ENCODE measurements around the gene C6orf136. TPM values are rescaled to one million over a fixed set of nuclear protein-coding genes. Genes with fewer than 3 reads are reported as not detected.
A peak's percentile ranks its signal among the peaks of the same experiment; 100 is the strongest.

C6orf136 gene
- total and polyA plus RNA-seq, 4 donors, result 2.0 to 12.0 (median 9.8) TPM

DNA sequence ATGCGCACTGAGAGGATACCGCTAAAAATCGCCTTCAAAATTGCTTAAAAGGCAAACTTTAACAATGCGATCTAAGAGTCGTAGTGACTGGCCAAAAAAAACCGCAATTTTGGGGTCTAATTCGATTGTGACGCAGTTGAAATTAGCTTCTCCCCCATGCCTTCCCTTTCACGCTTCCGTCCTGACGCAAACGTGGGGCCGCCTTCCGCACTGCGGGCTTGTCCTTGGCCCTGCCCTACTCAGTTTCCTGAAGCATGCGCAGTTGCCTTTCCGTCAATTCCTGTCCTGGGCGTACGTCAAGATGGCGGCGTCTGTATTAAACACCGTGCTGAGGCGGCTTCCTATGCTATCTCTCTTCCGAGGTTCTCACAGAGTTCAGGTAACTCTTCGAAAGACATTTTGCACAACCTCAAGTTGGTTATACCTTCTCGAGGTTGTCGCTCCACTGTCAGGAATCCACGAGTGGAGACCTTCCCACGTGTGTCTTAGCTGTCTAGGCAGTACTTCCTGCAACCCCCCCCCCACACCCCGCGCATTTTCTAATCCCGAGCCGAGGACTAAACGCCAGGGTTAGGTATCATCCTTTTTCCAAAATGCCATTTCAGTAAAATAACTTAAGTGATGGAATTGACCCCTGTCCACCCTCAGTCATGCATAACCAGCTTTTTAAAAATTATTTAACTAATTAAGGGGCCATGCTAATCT is 29.2 kb upstream of the C6orf136 start, which contains the start of gene MRPS18B:
Gene MRPS18B (plus strand): TSS at position 276 of the 705 bp plus-strand sequence. CDS start 26 bp downstream, at position 302.
- peak within 1 kb of the TSS; percentile 90 to 97 (median 96) for H3K4me3 ChIP-seq (ENCODE audit: low read depth in 1 of 3, low read length in 3 of 3)
- peaks cover 2 to 21% (median 14%) of the 10 kb centered on the region in 4 donors for H3K4me1 ChIP-seq (ENCODE audit: control insufficient read depth in 4 of 4, insufficient read depth in 4 of 4, low read length in 3 of 4)
- under 1% methylated on average over 34 of the region's 34 CpGs for WGBS
- H3K9me3 ChIP-seq (ENCODE audit: control insufficient read depth in 4 of 4, low read length in 3 of 4), result no peaks in the 10 kb centered on the region
- peak within 1 kb of the TSS; percentile 87 to 95 for H3K27ac ChIP-seq (ENCODE audit: low read depth in 1 of 2, low read length in 2 of 2)
- H3K27me3 ChIP-seq (ENCODE audit: control insufficient read depth in 4 of 4, insufficient read depth in 4 of 4, low read length in 3 of 4), result no peaks in the 10 kb centered on the region
- H3K36me3 ChIP-seq (ENCODE audit: control insufficient read depth in 4 of 4, insufficient read depth in 3 of 4, low read depth in 1 of 4, low read length in 3 of 4), result peaks cover 6 to 22% (median 18%) of the 10 kb centered on the region in 4 donors
- TF ChIP-seq FOXA2 (IDR thresholded peaks at IDR 0.05) (no peak), EGR1 (IDR thresholded peaks at IDR 0.05; ENCODE audit: low read depth in 2 of 2) (peak; percentile 66 to 90), ATF3 (IDR thresholded peaks at IDR 0.05) (peak; percentile 11), RAD21 (IDR thresholded peaks at IDR 0.05) (peak in 1 of 2 donors; percentile 9), RXRA (IDR thresholded peaks at IDR 0.05) (peak; percentile 55 to 62), HNF4A (conservative IDR thresholded peaks at IDR 0.05) (peak; percentile 7 to 37), TAF1 (conservative IDR thresholded peaks at IDR 0.05) (no peak), FOXA1 (IDR thresholded peaks at IDR 0.05) (no peak), SP1 (IDR thresholded peaks at IDR 0.05) (peak; percentile 68), JUND (IDR thresholded peaks at IDR 0.05) (peak in 1 of 2 donors; percentile 41), HNF4G (IDR thresholded peaks at IDR 0.05) (no peak), GABPA (IDR thresholded peaks at IDR 0.05 in 1 of 2, conservative IDR thresholded peaks at IDR 0.05 in 1 of 2) (peak; percentile 77 to 94), REST (IDR thresholded peaks at IDR 0.05) (peak; percentile 50), YY1 (IDR thresholded peaks at IDR 0.05) (peak; percentile 98), NR2F2 (IDR thresholded peaks at IDR 0.05) (no peak)
- TF ChIP-seq, protein P1, sequence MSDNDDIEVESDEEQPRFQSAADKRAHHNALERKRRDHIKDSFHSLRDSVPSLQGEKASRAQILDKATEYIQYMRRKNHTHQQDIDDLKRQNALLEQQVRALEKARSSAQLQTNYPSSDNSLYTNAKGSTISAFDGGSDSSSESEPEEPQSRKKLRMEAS (IDR thresholded peaks at IDR 0.05), result peak; percentile 96
- TF ChIP-seq, protein P2, sequence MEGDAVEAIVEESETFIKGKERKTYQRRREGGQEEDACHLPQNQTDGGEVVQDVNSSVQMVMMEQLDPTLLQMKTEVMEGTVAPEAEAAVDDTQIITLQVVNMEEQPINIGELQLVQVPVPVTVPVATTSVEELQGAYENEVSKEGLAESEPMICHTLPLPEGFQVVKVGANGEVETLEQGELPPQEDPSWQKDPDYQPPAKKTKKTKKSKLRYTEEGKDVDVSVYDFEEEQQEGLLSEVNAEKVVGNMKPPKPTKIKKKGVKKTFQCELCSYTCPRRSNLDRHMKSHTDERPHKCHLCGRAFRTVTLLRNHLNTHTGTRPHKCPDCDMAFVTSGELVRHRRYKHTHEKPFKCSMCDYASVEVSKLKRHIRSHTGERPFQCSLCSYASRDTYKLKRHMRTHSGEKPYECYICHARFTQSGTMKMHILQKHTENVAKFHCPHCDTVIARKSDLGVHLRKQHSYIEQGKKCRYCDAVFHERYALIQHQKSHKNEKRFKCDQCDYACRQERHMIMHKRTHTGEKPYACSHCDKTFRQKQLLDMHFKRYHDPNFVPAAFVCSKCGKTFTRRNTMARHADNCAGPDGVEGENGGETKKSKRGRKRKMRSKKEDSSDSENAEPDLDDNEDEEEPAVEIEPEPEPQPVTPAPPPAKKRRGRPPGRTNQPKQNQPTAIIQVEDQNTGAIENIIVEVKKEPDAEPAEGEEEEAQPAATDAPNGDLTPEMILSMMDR (IDR thresholded peaks at IDR 0.05; ENCODE audit: low read depth, low read length, missing input control), result no peak
- TF ChIP-seq, protein P3, sequence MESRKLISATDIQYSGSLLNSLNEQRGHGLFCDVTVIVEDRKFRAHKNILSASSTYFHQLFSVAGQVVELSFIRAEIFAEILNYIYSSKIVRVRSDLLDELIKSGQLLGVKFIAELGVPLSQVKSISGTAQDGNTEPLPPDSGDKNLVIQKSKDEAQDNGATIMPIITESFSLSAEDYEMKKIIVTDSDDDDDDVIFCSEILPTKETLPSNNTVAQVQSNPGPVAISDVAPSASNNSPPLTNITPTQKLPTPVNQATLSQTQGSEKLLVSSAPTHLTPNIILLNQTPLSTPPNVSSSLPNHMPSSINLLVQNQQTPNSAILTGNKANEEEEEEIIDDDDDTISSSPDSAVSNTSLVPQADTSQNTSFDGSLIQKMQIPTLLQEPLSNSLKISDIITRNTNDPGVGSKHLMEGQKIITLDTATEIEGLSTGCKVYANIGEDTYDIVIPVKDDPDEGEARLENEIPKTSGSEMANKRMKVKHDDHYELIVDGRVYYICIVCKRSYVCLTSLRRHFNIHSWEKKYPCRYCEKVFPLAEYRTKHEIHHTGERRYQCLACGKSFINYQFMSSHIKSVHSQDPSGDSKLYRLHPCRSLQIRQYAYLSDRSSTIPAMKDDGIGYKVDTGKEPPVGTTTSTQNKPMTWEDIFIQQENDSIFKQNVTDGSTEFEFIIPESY (IDR thresholded peaks at IDR 0.05), result no peak
- DNase-seq (ENCODE audit: low spot score), result peak; percentile 93
- peak within 1 kb of the TSS; percentile 99 to 100 for H3K9ac ChIP-seq (ENCODE audit: low read depth in 1 of 2, low read length in 2 of 2)
